NCI-H526 treated with DMSO at 0.1 percent for 48 hours (cell line): ENCODE data around the gene POLRMT.
"Not testable (repeated sequence)": the region's sequence is repeated elsewhere in the genome, so short reads cannot be mapped to it uniquely, and the experiment has no call there.

Experiments
- DNase-seq: peaks from one replicate; lab custom pipeline; 2025; lab: John Stamatoyannopoulos, UW

Gene POLRMT

GRCh38 chr19:626566-626965 lies 6.8 kb downstream of the POLRMT start:
- DNase-seq: not testable (repeated sequence)

- no peak for DNase-seq
Observed at GRCh38 chr19:625257-625656, 8.1 kb downstream of the POLRMT start.

GRCh38 chr19:624433-625109 lies 8.8 kb downstream of the POLRMT start:
- DNase-seq: no peak

- DNase-seq: no peak
Observed at GRCh38 chr19:623974-624373, 9.4 kb downstream of the POLRMT start.

- DNase-seq: no peak
Observed at GRCh38 chr19:623175-623916, 10.0 kb downstream of the POLRMT start.

GRCh38 chr19:622666-623065 lies 10.7 kb downstream of the POLRMT start:
- DNase-seq: no peak

DNA sequence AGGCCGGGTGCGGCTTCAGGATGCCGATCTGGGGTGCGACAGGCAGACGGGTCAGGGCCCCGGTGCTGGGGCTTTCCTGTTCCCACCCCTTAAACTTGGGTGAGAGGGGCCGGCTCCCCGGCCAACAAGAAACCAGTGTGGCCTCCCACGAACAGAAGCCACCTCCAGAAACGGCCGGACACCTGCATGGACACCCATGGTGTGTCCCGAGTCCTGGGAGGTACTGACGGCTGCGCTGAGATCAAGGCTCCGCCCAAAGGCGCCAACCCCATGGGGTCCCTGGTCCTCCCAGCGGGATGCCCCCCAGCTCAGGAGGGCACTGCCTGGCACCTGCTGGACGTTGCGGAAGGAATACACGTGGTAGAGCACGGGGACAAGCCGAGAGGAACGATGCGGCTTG lies 11.5 kb downstream of the POLRMT start:
- no peak for DNase-seq

DNA sequence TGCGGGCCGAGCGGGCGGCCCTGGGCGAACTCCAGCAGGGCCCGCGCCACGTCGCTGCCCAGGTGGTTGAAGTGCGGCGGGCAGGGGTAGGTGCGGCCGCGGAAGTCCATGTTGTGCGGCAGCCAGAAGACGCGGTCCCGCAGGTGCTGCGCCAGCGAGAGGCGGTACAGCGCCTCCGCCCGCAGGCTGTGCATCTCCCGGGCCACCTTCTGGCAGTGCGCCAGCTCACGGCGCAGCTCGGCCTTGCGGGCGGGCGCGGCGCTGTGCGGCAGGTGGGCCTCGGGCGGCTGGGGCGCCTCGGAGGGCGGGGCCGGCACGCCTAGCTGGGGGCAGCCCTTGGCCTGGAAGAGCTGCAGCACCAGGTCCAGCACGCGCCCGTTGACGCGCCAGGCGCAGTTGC lies 12.1 kb downstream of the POLRMT start:
- DNase-seq: not testable (repeated sequence)

GRCh38 chr19:620166-620862 lies 13.0 kb downstream of the POLRMT start:
- no peak for DNase-seq

DNA sequence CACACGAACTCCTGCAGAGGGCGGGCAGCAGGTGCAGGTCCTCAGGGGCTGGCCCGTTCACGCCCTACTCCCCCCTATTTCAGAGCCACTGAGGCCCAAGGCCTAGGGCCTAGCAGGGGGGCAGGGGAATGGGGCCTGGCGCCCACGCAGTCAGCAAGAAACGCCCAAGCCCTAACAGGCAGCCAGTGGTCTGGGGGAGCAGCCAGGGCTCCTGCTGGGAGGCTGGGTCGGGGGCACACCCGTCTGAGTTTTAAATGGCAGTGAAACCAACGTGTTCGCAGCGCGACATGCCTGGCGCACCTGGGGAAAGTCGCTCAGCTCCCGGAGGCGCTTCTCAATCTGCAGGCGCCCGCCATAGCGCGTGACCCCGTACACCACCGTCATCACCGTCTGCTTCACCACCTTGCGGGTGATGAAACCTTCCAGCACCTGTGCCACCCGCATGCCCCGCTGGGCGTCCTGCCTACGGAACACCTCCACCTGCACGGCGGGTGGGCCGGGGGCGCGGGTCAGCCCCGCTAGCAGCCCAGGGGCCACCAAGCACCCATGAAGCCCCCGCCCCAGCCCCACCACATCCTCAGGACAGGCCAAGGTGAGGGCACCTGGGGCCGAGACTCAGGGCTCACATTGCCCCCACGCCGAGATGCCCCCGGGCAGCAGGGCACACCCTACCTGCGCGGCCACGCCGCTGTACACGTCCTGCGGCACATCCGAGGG lies 13.9 kb downstream of the POLRMT start:
- no peak for DNase-seq

DNA sequence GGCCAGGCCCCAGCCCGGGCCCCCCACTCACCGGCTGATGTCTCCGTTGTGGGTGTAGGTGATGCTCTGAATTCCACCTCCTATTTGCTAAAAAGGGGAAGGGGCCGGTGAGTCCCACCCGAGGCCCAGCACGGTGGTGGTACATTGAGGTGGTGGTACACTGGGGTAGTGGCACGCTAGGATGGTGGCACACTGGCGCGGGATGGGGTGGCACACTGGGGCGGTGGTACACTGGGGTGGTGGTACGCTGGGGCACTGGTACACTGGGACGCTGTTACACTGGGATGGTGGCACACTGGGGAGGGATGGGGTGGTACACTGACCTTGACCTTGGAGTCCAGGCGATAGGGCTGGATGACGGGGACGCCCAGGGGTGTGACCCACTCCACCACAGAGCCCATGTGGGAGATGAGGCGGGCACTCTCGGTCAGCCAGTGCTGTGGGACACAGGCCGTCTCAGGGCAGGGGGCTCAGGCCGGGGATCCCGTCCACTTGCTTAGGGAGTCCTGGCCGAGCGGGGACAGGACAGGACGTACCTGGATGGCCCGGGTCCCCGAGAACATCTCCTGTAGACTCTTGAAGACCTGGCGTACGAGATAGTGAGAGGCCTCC lies 14.6 kb downstream of the POLRMT start:
- DNase-seq: no peak

DNA sequence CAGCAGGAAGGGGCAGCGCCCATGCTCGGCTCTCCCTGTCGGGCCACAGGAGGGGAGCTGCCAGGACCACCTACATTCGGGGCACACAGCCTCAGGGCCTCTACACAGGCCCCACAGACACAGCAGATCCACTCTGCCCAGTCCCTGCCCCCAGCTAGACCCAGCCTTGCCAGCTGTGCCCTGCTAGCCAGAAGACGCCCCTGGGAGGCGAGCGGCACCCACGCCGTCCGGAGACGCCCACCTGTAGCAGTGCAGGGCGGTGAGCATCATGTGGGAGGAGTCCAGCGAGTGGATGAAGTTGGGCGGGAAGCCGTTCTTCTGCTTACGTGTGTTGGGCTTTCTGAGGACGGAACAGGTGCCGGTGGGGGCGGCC lies 15.1 kb downstream of the POLRMT start:
- no peak for DNase-seq

DNA sequence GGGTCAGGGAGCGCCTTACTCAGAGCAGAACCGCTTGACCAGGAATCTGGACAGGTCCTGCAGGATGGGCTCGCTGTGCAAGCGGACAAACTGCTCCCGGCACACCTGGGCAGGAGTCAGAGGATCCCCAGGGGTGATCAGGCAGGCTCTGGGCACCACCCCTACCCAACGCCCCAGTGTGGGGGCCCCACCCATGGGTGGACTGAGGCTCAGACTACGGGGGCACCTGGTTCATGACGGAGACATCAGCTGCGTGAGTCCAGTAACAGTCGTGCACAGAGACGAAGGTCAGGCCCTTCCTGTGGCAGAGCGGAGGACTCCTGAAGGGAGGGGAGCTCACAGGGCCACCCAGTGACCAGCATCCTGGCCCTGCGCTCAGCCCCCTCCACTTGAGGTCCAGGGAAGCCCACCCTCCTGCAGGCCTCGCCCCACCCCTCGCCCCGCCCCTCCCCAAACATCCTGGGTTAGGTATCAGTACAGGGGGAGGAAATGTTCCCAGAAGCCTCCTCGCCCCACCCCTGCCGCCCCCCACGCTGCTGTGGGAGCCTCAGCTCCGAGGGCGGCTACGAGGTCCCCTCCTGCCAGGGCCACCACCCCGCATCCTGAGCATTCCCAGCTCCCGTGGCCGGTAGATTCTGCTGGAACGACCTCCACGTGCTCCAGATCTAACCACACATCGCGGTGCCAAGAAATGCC lies 15.6 kb downstream of the POLRMT start:
- DNase-seq: no peak

- no peak for DNase-seq
Observed at GRCh38 chr19:616747-617526, 16.4 kb downstream of the POLRMT start.

DNA sequence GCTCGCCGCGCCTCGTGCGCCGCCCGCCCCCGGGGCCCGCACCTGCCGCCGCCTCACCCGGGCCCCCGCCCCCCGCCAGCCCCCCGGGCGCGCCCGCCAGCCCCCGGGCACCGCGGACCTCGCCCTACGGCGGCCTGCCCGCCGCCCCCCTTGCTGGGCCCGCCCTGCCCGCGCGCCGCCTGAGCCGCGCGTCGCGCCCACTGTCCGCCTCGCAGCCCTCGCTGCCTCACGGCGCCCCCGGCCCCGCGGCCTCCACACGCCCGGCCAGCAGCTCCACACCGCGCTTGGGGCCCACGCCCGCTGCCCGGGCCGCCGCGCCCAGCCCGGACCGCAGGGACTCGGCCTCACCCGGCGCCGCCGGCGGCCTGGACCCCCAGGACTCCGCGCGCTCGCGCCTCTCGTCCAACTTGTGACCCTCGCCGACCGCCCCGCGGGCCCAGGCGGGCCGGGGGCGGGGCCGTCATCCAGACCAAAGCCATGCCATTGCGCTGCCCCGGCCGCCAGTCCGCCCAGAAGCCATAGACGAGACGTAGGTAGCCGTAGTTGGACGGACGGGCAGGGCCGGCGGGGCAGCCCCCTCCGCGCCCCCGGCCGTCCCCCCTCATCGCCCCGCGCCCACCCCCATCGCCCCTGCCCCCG lies 17.2 kb downstream of the POLRMT start:
- DNase-seq: no peak

DNA sequence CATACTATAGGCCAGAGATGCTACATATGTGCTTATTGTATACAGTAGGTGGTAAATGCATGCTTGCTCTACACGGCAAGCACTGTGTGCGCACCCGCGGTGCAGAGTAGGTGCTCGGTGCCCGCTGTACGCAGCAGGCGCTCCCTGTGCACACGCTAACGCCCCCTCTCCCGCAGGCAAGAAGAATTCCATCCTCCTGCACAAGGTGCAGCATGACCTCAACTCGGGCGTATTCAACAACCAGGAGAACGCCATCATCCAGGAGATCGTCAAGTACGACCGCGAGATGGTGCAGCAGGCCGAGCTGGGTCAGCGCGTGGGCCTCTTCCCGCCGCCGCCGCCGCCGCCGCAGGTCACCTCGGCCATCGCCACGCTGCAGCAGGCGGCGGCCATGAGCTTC lies 17.7 kb downstream of the POLRMT start:
- DNase-seq: no peak

DNA sequence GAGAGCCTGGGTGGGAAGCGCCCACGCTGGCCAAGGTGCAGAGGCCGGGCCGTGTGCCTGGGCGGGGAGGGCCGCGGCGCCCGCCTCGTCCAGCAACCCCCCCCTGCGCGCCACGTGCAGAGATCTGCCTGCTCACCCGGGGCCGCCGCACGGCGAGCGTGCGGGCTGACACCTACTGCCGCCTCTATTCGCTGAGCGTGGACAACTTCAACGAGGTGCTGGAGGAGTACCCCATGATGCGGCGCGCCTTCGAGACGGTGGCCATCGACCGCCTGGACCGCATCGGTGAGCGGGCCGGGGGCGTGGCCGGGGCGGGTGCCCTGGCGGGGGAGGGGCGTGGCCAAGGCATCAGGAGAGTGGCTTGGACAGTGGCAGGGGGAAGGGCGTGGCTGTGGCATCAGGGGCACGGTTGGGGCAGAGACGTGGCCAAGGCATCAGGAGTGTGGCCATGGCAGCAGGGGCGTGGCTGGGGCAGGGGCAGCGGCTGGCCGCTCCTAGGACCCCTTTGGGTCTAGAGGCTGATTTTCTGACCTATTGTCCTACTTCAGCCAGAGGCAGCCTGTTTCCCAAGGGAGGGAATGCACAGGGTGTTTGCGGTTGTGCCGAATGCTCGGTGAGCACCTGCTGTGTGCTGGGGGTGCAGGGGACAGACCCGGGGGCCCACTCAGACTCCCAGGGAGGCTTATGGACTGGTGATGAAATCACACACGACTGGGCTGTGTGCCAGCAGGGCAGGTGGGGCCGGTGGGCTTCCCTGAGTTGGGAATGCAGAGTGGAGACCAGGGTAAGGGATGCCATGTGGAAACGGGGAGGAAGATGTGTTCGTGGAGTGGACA lies 19.4 kb downstream of the POLRMT start:
- DNase-seq: no peak

DNA sequence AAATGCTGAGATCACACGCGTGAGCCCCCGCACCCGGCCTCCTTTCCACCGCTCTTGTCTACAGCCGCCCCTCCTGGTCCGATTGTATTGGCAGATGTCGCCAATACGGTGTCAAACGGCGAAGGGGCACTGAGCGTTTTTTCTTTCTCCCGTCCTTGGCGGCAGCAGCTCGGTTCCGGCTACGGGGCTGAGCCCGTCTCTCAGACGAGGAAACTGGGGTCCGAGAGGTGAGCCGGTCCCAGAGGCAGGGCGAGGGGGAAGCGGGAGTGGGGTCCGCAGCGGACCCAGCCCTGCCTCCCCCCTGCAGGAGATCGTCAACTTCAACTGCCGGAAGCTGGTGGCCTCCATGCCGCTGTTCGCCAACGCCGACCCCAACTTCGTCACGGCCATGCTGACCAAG lies 20.4 kb downstream of the POLRMT start:
- no peak for DNase-seq

DNA sequence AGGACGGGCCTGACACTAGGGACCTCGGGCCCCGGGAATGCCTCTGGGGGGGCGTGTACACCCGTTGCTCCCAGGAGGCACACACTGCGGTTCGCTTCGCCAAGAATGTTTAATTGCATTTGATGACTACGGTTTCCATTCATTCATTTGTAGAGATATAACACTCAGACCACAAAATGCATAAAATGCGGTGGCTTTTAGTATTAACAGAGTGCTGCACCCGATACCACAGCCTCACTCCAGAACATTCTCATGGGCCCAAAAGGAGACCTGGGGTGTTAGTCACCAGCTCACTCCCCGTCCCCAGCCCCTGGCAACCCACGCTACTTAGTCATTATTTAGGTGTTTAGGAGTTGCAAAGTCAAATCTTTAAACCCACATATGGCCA lies 21.9 kb downstream of the POLRMT start:
- no peak for DNase-seq
